Chondrocyte (in vitro differentiated cells): ENCODE data around the gene PAPPA2. TPM values are rescaled to one million over a fixed set of nuclear protein-coding genes. Genes with fewer than 3 reads are reported as not detected.

ENCODE experiments used
- DNase-seq: peaks from one replicate; pipeline ENCODE4 v3.0.0; 2021; ENCODE audit warnings: mixed read lengths, low spot score
- H3K27ac Mint-ChIP-seq: one replicate; pipeline ENCODE4 v1.8.0; 2021; ENCODE audit warnings: mild to moderate bottlenecking, moderate library complexity, mixed read lengths; ENCODE audit not compliant: unreplicated experiment
- H3K27me3 Mint-ChIP-seq: 2 replicates; pipeline ENCODE4 v1.8.0; 2021; ENCODE audit warnings: low read depth, mixed read lengths
- H3K36me3 Mint-ChIP-seq: 2 replicates; pipeline ENCODE4 v1.8.0; 2021; ENCODE audit warnings: low read depth, mixed read lengths
- H3K4me1 Mint-ChIP-seq: 2 replicates; pipeline ENCODE4 v1.8.0; 2021; ENCODE audit warnings: low read depth, mild to moderate bottlenecking, mixed read lengths
- H3K4me3 Mint-ChIP-seq: one replicate; pipeline ENCODE4 v1.8.0; 2021; ENCODE audit warnings: mild to moderate bottlenecking, moderate library complexity, mixed read lengths; ENCODE audit not compliant: unreplicated experiment
- H3K9me3 Mint-ChIP-seq: 2 replicates; pipeline ENCODE4 v1.8.0; 2021; ENCODE audit warnings: low read depth, mixed read lengths
- total RNA-seq: library from RNA; stranded (reverse); gene quantifications from 3 replicates; pipeline ENCODE4 v1.2.1, GENCODE V29; 2021
- TF ChIP-seq, protein P1 (sequence below): fragments of 200-600 bp; sonication (generic); IDR thresholded peaks from 2 replicates; pipeline ENCODE4 v1.5.0; 2021; ENCODE audit warnings: antibody characterized with exemption, mild to moderate bottlenecking, moderate library complexity

Gene PAPPA2
- total RNA-seq, 1 donor from 2014 or later: 0.42 TPM

DNA sequence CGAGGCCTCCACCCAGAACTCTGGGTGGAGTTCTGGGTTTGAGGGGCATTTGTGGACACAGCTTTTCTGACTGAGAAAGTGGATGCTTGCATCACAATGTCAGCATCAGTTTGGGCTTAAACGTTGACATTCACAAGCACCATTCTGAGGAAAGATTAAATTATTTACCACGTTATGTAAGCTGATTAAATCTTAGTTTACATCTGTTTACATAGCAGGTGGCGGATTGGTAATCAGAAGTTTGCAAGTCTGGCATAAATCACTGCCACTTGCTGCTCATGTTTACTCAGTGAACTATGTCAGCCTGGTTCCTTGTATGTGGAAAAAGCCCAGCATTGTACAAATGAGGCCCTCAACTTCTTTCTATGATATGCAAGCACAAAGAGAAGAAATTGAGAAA lies 310.1 kb downstream of the PAPPA2 start:
- no peak for DNase-seq
- peaks cover under 1% of the 10 kb centered on the region for H3K27me3 Mint-ChIP-seq
- no peak overlapping the region for H3K4me3 Mint-ChIP-seq
- no peak overlapping the region for H3K27ac Mint-ChIP-seq
- no peaks in the 10 kb centered on the region for H3K36me3 Mint-ChIP-seq
- TF ChIP-seq, protein P1, sequence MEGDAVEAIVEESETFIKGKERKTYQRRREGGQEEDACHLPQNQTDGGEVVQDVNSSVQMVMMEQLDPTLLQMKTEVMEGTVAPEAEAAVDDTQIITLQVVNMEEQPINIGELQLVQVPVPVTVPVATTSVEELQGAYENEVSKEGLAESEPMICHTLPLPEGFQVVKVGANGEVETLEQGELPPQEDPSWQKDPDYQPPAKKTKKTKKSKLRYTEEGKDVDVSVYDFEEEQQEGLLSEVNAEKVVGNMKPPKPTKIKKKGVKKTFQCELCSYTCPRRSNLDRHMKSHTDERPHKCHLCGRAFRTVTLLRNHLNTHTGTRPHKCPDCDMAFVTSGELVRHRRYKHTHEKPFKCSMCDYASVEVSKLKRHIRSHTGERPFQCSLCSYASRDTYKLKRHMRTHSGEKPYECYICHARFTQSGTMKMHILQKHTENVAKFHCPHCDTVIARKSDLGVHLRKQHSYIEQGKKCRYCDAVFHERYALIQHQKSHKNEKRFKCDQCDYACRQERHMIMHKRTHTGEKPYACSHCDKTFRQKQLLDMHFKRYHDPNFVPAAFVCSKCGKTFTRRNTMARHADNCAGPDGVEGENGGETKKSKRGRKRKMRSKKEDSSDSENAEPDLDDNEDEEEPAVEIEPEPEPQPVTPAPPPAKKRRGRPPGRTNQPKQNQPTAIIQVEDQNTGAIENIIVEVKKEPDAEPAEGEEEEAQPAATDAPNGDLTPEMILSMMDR: no peak
- no peaks in the 10 kb centered on the region for H3K9me3 Mint-ChIP-seq
- H3K4me1 Mint-ChIP-seq: no peaks in the 10 kb centered on the region

DNA sequence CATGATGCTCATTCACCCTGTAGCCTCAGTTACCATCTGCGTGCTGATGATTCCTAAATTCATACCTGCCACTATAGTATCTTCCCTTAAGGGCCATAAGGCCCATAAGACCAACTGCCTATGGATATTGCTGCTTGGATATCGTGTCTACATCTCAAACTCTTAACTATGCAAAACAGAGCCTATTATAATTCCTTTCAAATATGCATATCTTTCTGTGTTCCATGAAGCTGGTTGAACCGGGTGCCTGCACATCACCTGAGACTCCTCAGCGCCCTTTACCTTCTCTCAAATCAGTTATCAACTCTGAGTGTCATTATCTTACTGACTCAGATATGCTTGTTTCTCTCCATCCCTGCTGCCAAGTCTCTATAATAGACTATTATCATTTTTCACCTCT lies 311.2 kb downstream of the PAPPA2 start:
- H3K9me3 Mint-ChIP-seq: no peaks in the 10 kb centered on the region
- no peak for DNase-seq
- no peak overlapping the region for H3K27ac Mint-ChIP-seq
- H3K36me3 Mint-ChIP-seq: no peaks in the 10 kb centered on the region
- H3K4me1 Mint-ChIP-seq: no peaks in the 10 kb centered on the region
- H3K4me3 Mint-ChIP-seq: no peak overlapping the region
- H3K27me3 Mint-ChIP-seq: peaks cover 3% of the 10 kb centered on the region
- TF ChIP-seq, protein P1: no peak

GRCh38 chr1:176775378-176775777 lies 312.4 kb downstream of the PAPPA2 start:
- H3K36me3 Mint-ChIP-seq: no peaks in the 10 kb centered on the region
- H3K27ac Mint-ChIP-seq: no peak overlapping the region
- TF ChIP-seq, protein P1: no peak
- H3K4me3 Mint-ChIP-seq: no peak overlapping the region
- H3K4me1 Mint-ChIP-seq: no peaks in the 10 kb centered on the region
- no peaks in the 10 kb centered on the region for H3K9me3 Mint-ChIP-seq
- no peak for DNase-seq
- peaks cover 3% of the 10 kb centered on the region for H3K27me3 Mint-ChIP-seq

GRCh38 chr1:176775996-176776395 lies 313.0 kb downstream of the PAPPA2 start:
- no peaks in the 10 kb centered on the region for H3K4me1 Mint-ChIP-seq
- no peak overlapping the region for H3K4me3 Mint-ChIP-seq
- no peak for DNase-seq
- H3K27me3 Mint-ChIP-seq: peaks cover 5% of the 10 kb centered on the region
- TF ChIP-seq, protein P1: no peak
- no peaks in the 10 kb centered on the region for H3K9me3 Mint-ChIP-seq
- H3K27ac Mint-ChIP-seq: no peak overlapping the region
- no peaks in the 10 kb centered on the region for H3K36me3 Mint-ChIP-seq

DNA sequence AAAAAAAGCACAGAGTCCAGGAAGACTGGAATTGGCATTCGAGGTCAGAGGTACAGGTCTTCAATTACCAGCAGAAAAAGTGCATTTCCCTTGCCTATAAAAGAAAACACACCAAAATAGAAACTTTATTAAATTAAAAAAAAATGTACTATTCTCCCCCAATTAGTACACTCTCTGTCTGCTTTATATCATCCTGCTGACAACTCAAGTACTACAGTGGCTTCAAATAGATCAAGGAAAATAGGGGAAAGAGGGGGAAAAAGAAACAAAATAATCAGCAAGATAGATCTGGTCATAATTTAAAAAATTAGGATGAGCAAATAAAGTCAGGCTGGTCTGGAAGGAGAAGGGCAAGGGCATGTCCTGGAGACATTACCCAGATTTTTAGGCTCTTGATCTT lies 315.1 kb downstream of the PAPPA2 start:
- Mint-ChIP-seq H3K4me3 (no peak overlapping the region), H3K36me3 (no peaks in the 10 kb centered on the region), H3K27me3 (peaks cover 5% of the 10 kb centered on the region), H3K9me3 (no peaks in the 10 kb centered on the region), H3K4me1 (no peaks in the 10 kb centered on the region), H3K27ac (no peak overlapping the region)
- DNase-seq: no peak
- TF ChIP-seq, protein P1: no peak
